ENCODE results near the gene MYO5A. TPM values are rescaled to one million over a fixed set of nuclear protein-coding genes. Genes with fewer than 3 reads are reported as not detected.
"Not testable (repeated sequence)": the region's sequence is repeated elsewhere in the genome, so short reads cannot be mapped to it uniquely, and the experiment has no call there.

The MYO5A gene
- total and polyA plus RNA-seq, 10 of the 15 experiments (the other 5 are each of a cell fraction or from before 2014, with no cell fraction given): 4.2 to 42.9 (median 31.1) TPM

DNA sequence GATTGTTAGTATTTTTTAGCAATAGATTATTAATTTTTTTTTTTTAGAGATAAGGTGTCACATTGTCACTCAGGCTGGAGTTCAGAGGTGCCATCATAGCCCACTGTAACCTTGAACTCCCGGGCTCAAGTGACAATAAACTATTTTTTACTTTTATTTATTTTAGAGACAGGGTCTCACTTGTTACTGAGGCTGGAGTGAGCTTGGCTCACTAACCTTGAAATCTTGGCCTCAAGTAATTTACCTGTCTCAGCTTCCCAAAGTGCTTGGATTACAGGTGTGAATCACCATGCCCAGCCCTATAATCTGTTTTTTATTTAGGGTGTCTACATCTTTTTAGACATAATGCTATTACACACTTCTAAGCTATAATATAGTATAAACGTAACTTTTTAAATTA lies 48.0 kb upstream of the MYO5A start:
- SMC1A ChIA-PET (ENCODE audit: uncharacterized antibody, unreplicated experiment): interaction anchor here (0.8 to 1.1 kb wide), 6 partner anchors 9 to 53 kb away, joined by 3 to 4 read pairs (median 3); no protein-coding TSS in a partner anchor
- no peak for FAIRE-seq

DNA sequence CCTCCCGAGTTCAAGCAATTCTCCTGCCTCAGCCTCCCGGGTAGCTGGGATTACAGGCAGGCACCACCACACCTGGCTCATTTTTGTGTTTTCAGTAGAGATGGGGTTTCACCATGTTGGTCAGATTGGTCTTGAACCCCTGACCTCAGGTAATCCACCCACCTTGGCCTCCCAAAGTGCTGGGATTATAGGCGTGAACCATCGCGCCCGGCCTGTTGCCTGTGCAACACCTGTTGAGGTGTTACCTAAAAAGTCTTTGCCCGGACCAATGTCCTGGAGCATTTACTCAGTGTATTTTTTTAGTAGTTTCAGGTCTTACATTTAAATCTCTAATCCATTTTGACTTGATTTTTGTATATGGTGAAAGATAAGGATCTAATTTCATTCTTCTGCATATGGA lies 46.9 kb upstream of the MYO5A start:
- ChIA-PET SMC1A (ENCODE audit: uncharacterized antibody, unreplicated experiment) (interaction anchor here (0.9 to 1.1 kb wide), 5 partner anchors 10 to 52 kb away, joined by 3 to 4 read pairs (median 3); no protein-coding TSS in a partner anchor), POLR2A (interaction anchor here (0.6 to 1.0 kb wide), 3 partner anchors 16 to 183 kb away, joined by 3 to 6 read pairs (median 5); no protein-coding TSS in a partner anchor), CTCF (interaction anchor here (0.9 to 1.4 kb wide), 2 partner anchors 11 to 245 kb away, joined by 4 read pairs; no protein-coding TSS in a partner anchor), RAD21 (ENCODE audit: unreplicated experiment) (interaction anchor here (1.0 kb wide), 1 partner anchor 44 kb away, joined by 3 read pairs; no protein-coding TSS in a partner anchor)
- FAIRE-seq; ATAC-seq; intact Hi-C loops (cut with micrococcal nuclease; ENCODE audit: unreplicated experiment); H3K36me3 ChIP-seq (ENCODE audit: control insufficient read depth in 2 of 2, insufficient read depth in 2 of 2, low read length in 1 of 2); H3K27ac ChIP-seq (ENCODE audit: control insufficient read depth, insufficient read depth); H3K4me2 ChIP-seq (ENCODE audit: control insufficient read depth, insufficient read depth); H3K9ac ChIP-seq (ENCODE audit: control insufficient read depth, insufficient read depth, low read length); DNase-seq (ENCODE audit: low read depth, low spot score); BruUV-seq (replicated peaks); in situ Hi-C loops (cut with MboI); H3K4me1 ChIP-seq (ENCODE audit: control insufficient read depth, insufficient read depth, low read length); H4K20me1 ChIP-seq (ENCODE audit: control insufficient read depth, insufficient read depth); H3K9me3 ChIP-seq (replicated peaks; ENCODE audit: control insufficient read depth, insufficient read depth, low read length); H2AFZ ChIP-seq (ENCODE audit: control insufficient read depth, low read depth, low read length); H3K4me3 ChIP-seq; H3K27me3 ChIP-seq (replicated peaks in 1 of 2; ENCODE audit: control insufficient read depth in 2 of 2, insufficient read depth in 2 of 2, low read length in 1 of 2); H3K79me2 ChIP-seq (ENCODE audit: control insufficient read depth, insufficient read depth, low read length): not testable (repeated sequence)
- WGBS (ENCODE audit: insufficient coverage, insufficient replicate concordance, low lambda C conversion rate, missing lambda C conversion rate): 82% methylated on average over 6 of the region's 7 CpGs

More for the DNA sequence above, 48.0 kb upstream of the MYO5A start:
- Histone ChIP-seq H3K9ac (ENCODE audit: control insufficient read depth, insufficient read depth, low read length) (no peak overlapping the region), H3K4me3 (no peak overlapping the region), H3K27me3 (replicated peaks in 1 of 2; ENCODE audit: control insufficient read depth in 2 of 2, insufficient read depth in 2 of 2, low read length in 1 of 2) (no peaks in the 10 kb centered on the region), H2AFZ (ENCODE audit: control insufficient read depth, low read depth, low read length) (no peak overlapping the region), H3K9me3 (replicated peaks; ENCODE audit: control insufficient read depth, insufficient read depth, low read length) (no peaks in the 10 kb centered on the region), H3K27ac (ENCODE audit: control insufficient read depth, insufficient read depth) (no peak overlapping the region), H3K4me2 (ENCODE audit: control insufficient read depth, insufficient read depth) (no peak overlapping the region), H3K4me1 (ENCODE audit: control insufficient read depth, insufficient read depth, low read length) (no peaks in the 10 kb centered on the region), H3K36me3 (ENCODE audit: control insufficient read depth in 2 of 2, insufficient read depth in 2 of 2, low read length in 1 of 2) (no peaks in the 10 kb centered on the region; a peak in 1 of 4 replicates), H4K20me1 (ENCODE audit: control insufficient read depth, insufficient read depth) (no peaks in the 10 kb centered on the region), H3K79me2 (ENCODE audit: control insufficient read depth, insufficient read depth, low read length) (no peaks in the 10 kb centered on the region)
- ChIA-PET POLR2A (no interaction called here), RAD21 (ENCODE audit: unreplicated experiment) (no interaction called here), CTCF (interaction anchor here (0.5 to 1.4 kb wide), 3 partner anchors 10 to 356 kb away, joined by 3 to 4 read pairs (median 4); no protein-coding TSS in a partner anchor)
- in situ Hi-C loops (cut with MboI) (no loop called here), intact Hi-C loops (cut with micrococcal nuclease; ENCODE audit: unreplicated experiment) (no loop called here)
- no peak for TF ChIP-seq NR2C1 (IDR thresholded peaks at IDR 0.05)
- TF ChIP-seq, protein P1, sequence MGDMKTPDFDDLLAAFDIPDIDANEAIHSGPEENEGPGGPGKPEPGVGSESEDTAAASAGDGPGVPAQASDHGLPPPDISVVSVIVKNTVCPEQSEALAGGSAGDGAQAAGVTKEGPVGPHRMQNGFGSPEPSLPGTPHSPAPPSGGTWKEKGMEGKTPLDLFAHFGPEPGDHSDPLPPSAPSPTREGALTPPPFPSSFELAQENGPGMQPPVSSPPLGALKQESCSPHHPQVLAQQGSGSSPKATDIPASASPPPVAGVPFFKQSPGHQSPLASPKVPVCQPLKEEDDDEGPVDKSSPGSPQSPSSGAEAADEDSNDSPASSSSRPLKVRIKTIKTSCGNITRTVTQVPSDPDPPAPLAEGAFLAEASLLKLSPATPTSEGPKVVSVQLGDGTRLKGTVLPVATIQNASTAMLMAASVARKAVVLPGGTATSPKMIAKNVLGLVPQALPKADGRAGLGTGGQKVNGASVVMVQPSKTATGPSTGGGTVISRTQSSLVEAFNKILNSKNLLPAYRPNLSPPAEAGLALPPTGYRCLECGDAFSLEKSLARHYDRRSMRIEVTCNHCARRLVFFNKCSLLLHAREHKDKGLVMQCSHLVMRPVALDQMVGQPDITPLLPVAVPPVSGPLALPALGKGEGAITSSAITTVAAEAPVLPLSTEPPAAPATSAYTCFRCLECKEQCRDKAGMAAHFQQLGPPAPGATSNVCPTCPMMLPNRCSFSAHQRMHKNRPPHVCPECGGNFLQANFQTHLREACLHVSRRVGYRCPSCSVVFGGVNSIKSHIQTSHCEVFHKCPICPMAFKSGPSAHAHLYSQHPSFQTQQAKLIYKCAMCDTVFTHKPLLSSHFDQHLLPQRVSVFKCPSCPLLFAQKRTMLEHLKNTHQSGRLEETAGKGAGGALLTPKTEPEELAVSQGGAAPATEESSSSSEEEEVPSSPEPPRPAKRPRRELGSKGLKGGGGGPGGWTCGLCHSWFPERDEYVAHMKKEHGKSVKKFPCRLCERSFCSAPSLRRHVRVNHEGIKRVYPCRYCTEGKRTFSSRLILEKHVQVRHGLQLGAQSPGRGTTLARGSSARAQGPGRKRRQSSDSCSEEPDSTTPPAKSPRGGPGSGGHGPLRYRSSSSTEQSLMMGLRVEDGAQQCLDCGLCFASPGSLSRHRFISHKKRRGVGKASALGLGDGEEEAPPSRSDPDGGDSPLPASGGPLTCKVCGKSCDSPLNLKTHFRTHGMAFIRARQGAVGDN (IDR thresholded peaks at IDR 0.05): no peak
- no TSS peak for BruUV-seq (replicated peaks)
- DNase-seq (ENCODE audit: low read depth, low spot score): no peak
- WGBS (ENCODE audit: insufficient coverage, insufficient replicate concordance, low lambda C conversion rate, missing lambda C conversion rate): 98% methylated on average over 2 of the region's 2 CpGs
- no peak for ATAC-seq
